SK-N-SH (cell line): ENCODE results near the gene TMEM168.

ENCODE experiments used
- CHD2 ChIP-seq: fragments of 150-350 bp; IDR thresholded peaks from 2 replicates; pipeline ENCODE4 v1.6.1; 2018; ENCODE audit warnings: low read length; ENCODE audit not compliant: partially characterized antibody
- EP300 ChIP-seq, 2 experiments: IDR thresholded peaks; 2 replicates each; pipeline versions ENCODE4 v1.4.0 to v1.6.1; 2012; ENCODE audit warnings: borderline replicate concordance in 1 of 2, low read depth in 1 of 2, low read length in 1 of 2
- EZH2phosphoT487 ChIP-seq: fragments of 200-600 bp; sonication (generic); IDR thresholded peaks from 2 replicates; pipeline ENCODE4 v1.6.1; 2017; ENCODE audit warnings: low read depth, mixed run types, mild to moderate bottlenecking, antibody characterized with exemption, moderate library complexity, borderline replicate concordance
- FOXM1 ChIP-seq: IDR thresholded peaks from 2 replicates; pipeline ENCODE4 v1.4.0; 2012; ENCODE audit warnings: low read depth, mild to moderate bottlenecking
- MAX ChIP-seq: IDR thresholded peaks from 2 replicates; pipeline ENCODE4 v1.4.0; 2012; ENCODE audit warnings: low read depth
- RAD21 ChIP-seq: IDR thresholded peaks from 2 replicates; pipeline ENCODE4 v1.6.1; 2012; ENCODE audit warnings: mild to moderate bottlenecking, low read length
- SMC3 ChIP-seq: IDR thresholded peaks from 2 replicates; pipeline ENCODE4 v1.6.1; 2012; ENCODE audit warnings: low read depth, low read length, improper control_type of control experiment
- TCF12 ChIP-seq: IDR thresholded peaks from 2 replicates; pipeline ENCODE4 v1.4.0; 2012
- TF ChIP-seq, protein P1 (sequence below): fragments of 200-600 bp; sonication (generic); IDR thresholded peaks from 2 replicates; pipeline ENCODE4 v1.6.1; 2017; ENCODE audit warnings: antibody characterized with exemption, mild to moderate bottlenecking, moderate library complexity
- TF ChIP-seq, protein P2 (sequence below): IDR thresholded peaks from 2 replicates; pipeline ENCODE4 v1.6.1; 2012; ENCODE audit warnings: mild to moderate bottlenecking, low read depth, low read length, moderate library complexity

GRCh38 chr7:112792441-112792840, 2.2 kb upstream of the TMEM168 start:
- TF ChIP-seq, protein P1, sequence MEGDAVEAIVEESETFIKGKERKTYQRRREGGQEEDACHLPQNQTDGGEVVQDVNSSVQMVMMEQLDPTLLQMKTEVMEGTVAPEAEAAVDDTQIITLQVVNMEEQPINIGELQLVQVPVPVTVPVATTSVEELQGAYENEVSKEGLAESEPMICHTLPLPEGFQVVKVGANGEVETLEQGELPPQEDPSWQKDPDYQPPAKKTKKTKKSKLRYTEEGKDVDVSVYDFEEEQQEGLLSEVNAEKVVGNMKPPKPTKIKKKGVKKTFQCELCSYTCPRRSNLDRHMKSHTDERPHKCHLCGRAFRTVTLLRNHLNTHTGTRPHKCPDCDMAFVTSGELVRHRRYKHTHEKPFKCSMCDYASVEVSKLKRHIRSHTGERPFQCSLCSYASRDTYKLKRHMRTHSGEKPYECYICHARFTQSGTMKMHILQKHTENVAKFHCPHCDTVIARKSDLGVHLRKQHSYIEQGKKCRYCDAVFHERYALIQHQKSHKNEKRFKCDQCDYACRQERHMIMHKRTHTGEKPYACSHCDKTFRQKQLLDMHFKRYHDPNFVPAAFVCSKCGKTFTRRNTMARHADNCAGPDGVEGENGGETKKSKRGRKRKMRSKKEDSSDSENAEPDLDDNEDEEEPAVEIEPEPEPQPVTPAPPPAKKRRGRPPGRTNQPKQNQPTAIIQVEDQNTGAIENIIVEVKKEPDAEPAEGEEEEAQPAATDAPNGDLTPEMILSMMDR: no peak
- no peak for TF ChIP-seq RAD21
- TF ChIP-seq SMC3: no peak
- TF ChIP-seq, protein P2, sequence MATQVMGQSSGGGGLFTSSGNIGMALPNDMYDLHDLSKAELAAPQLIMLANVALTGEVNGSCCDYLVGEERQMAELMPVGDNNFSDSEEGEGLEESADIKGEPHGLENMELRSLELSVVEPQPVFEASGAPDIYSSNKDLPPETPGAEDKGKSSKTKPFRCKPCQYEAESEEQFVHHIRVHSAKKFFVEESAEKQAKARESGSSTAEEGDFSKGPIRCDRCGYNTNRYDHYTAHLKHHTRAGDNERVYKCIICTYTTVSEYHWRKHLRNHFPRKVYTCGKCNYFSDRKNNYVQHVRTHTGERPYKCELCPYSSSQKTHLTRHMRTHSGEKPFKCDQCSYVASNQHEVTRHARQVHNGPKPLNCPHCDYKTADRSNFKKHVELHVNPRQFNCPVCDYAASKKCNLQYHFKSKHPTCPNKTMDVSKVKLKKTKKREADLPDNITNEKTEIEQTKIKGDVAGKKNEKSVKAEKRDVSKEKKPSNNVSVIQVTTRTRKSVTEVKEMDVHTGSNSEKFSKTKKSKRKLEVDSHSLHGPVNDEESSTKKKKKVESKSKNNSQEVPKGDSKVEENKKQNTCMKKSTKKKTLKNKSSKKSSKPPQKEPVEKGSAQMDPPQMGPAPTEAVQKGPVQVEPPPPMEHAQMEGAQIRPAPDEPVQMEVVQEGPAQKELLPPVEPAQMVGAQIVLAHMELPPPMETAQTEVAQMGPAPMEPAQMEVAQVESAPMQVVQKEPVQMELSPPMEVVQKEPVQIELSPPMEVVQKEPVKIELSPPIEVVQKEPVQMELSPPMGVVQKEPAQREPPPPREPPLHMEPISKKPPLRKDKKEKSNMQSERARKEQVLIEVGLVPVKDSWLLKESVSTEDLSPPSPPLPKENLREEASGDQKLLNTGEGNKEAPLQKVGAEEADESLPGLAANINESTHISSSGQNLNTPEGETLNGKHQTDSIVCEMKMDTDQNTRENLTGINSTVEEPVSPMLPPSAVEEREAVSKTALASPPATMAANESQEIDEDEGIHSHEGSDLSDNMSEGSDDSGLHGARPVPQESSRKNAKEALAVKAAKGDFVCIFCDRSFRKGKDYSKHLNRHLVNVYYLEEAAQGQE: no peak
- no peak for TF ChIP-seq FOXM1
- TF ChIP-seq EZH2phosphoT487: no peak
- no peak for TF ChIP-seq CHD2
- no peak for TF ChIP-seq MAX
- no peak for TF ChIP-seq TCF12
- no peak for TF ChIP-seq EP300 (IDR thresholded peaks at IDR 0.05; ENCODE audit: borderline replicate concordance in 1 of 2, low read depth in 1 of 2, low read length in 1 of 2)
